GM19468 (cell line): ENCODE data around the gene SLC12A5.

Experiments
- ATAC-seq: cut with Tn5 transposase; IDR thresholded peaks from one replicate; pipeline ENCODE4 v1.9.1; 2021; ENCODE audit warnings: mild to moderate bottlenecking, moderate library complexity, moderate number of reproducible peaks; ENCODE audit not compliant: unreplicated experiment; ENCODE audit errors: extremely low read depth

SLC12A5 gene

DNA sequence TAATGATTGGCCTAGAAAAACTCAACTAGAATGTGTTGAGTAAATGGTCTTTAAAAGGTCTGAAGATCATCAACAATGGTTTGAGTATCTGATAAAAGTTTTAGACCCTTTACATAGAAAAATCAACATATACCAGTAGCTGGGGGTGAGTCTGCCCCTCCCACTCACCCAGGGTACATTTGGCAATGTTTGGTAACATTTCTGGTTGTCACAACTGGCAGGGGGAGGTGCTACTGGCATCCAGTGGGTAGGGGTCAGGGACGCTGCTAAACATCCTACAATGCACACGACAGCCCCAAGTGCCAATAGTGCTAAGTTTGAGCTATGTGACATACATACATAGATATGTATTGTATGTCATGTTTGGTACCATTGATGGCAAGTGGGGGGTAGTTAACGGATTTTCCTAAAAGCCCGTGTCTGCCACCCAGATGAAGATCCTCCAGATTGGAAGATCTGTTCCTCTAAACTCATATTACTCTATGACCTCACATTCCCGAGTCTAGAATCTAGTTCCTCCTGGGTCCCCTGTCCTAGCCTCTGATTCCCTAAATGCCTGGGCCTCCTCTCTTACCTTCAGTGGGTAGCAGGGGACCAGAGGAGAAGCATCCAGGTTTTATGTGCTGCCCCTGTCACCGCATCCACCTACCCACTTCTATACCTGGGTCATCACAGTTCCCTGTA, 22.9 kb upstream of the SLC12A5 start:
- ATAC-seq: no peak

DNA sequence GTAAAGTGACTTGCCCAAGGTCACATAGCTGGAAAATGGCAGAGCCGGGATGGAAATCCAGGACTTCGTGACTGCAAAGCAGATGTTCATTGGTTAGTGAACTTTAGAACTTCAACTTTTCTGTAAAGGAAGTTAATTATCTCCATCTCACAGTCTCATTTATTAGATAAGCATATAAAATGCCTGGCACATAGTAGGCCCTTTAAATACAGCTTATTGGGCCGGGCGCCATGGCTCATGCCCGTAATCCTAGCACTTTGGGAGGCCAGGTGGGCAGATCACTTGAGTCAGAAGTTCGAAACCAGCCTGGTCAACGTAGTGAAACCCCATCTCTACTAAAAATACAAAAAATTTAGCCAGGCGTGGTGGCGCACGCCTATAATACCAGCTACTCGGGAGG, 22.1 kb upstream of the SLC12A5 start:
- no peak for ATAC-seq

DNA sequence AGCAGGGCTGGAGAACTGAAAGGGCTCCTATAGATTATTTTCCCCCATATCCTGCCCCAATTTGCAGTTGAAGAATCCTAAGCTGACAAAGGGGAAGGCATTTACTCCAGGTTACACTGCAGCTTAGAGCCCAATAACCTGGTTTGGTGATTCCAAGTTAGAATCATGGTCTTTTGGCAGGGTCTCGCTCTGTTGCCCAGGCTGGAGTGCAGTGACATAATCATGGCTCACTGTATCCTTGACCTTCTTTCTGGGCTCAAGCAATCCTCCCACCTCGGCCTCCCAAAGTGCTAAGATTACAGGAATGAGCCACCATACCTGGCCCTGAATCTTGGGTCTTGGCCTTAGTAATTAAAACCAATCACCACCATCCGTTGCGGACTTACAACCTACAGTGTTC, 21.3 kb upstream of the SLC12A5 start:
- ATAC-seq: no peak

DNA sequence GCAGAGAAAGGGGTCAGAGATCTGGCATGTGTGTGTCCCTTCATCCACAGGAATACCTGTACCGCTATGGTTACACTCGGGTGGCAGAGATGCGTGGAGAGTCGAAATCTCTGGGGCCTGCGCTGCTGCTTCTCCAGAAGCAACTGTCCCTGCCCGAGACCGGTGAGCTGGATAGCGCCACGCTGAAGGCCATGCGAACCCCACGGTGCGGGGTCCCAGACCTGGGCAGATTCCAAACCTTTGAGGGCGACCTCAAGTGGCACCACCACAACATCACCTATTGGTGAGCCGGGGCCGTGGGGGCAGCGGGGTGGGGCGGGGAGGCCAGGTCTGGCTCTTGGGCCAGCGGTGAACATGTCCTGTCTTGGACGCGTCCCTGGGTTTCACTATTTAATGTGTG, 19.2 kb upstream of the SLC12A5 start:
- no peak for ATAC-seq

DNA sequence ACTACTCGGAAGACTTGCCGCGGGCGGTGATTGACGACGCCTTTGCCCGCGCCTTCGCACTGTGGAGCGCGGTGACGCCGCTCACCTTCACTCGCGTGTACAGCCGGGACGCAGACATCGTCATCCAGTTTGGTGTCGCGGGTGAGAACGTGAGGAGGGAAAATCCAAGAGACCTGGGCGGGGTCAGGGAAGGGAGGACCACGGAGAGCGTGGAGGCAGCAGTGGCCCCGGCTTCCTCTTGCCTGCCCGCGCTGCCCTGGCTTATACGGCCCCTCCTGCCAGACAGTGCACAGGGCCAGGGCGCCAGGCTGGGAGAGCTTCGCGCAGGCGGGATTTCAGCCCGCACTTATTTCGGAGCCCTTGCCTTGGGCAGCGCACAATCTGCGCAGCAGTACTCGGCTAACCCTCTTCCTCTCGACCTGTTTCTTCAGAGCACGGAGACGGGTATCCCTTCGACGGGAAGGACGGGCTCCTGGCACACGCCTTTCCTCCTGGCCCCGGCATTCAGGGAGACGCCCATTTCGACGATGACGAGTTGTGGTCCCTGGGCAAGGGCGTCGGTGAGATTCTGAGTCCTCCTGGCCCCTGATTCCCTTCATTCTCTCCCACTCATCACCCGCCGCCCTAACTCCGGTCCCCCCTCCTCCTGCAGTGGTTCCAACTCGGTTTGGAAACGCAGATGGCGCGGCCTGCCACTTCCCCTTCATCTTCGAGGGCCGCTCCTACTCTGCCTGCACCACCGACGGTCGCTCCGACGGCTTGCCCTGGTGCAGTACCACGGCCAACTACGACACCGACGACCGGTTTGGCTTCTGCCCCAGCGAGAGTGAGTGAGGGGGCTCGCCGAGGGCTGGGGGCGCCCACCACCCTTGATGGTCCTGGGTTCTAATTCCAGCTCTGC, 18.3 kb upstream of the SLC12A5 start:
- no peak for ATAC-seq

DNA sequence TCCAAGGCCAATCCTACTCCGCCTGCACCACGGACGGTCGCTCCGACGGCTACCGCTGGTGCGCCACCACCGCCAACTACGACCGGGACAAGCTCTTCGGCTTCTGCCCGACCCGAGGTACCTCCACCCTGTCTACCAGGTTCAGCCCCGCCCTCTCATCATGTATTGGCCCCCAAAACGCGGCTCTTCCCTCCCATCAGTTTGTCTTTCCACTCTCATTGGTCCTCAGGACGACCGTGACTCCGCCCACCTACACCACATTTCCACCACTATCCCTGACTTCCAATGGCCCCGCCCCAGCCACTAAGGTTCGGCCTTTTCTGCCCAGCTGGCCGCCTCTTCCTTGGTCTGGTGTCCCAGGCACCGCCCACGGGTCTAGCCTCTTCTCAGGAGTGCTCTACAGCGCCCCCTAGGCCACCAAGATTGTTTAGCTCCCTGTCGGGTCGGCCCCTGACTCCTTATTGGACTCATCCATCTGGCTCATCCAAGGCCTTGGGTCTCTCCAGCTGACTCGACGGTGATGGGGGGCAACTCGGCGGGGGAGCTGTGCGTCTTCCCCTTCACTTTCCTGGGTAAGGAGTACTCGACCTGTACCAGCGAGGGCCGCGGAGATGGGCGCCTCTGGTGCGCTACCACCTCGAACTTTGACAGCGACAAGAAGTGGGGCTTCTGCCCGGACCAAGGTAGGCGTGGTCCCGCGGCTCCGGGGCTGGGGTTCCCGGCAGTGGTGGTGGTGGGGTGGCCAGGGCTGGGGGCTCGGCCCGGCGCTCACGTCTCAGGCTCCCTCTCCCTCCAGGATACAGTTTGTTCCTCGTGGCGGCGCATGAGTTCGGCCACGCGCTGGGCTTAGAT, 17.2 kb upstream of the SLC12A5 start:
- no peak for ATAC-seq

DNA sequence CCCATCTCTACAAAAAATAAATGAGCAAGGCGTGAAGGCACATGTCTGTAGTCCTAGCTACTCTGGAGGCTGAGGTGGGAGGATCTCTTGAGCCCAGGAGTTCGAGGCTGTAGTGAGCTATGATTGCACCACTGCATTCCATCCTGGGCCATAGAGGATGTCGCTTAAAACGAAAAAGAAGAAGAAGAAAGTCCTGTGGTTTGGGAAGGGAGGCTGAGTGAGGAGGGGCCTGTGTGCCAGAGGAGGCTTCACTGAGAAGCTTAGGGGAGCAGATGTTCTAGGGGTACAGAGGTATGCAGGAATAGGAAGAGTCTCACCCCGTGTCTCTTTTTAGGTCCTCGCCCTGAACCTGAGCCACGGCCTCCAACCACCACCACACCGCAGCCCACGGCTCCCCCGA, 16.1 kb upstream of the SLC12A5 start:
- no peak for ATAC-seq

DNA sequence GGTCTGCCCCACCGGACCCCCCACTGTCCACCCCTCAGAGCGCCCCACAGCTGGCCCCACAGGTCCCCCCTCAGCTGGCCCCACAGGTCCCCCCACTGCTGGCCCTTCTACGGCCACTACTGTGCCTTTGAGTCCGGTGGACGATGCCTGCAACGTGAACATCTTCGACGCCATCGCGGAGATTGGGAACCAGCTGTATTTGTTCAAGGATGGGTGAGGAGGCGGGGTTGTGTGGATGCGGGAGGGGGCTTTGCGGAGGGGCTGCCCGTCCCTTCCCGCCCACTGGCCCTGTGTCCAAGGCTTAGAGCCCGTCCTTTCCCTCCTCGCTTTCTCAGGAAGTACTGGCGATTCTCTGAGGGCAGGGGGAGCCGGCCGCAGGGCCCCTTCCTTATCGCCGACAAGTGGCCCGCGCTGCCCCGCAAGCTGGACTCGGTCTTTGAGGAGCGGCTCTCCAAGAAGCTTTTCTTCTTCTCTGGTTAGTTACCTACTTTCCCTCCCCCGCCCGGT, 15.6 kb upstream of the SLC12A5 start:
- no peak for ATAC-seq

DNA sequence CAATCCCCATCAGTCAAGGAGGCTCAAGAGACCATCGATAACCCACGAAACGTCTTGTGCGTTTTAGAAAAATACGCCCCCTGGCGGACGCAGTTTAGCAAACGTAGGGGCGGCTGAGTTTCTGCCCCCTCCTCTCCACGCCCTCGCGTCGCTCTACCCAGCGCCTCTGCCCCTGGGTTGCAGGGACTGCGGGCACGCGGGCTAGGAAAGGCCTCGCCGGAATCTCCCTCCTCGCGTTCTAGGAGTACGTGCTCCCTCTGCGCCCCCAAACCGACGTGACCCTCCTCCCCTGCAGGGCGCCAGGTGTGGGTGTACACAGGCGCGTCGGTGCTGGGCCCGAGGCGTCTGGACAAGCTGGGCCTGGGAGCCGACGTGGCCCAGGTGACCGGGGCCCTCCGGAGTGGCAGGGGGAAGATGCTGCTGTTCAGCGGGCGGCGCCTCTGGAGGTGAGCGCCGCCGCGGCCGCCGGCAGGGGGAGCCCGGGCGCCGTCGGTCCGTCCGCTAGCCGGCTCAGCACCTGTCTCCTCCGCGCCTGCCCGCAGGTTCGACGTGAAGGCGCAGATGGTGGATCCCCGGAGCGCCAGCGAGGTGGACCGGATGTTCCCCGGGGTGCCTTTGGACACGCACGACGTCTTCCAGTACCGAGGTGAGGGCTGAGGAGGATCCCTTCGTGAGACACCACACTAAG, 15.0 kb upstream of the SLC12A5 start:
- ATAC-seq: no peak

DNA sequence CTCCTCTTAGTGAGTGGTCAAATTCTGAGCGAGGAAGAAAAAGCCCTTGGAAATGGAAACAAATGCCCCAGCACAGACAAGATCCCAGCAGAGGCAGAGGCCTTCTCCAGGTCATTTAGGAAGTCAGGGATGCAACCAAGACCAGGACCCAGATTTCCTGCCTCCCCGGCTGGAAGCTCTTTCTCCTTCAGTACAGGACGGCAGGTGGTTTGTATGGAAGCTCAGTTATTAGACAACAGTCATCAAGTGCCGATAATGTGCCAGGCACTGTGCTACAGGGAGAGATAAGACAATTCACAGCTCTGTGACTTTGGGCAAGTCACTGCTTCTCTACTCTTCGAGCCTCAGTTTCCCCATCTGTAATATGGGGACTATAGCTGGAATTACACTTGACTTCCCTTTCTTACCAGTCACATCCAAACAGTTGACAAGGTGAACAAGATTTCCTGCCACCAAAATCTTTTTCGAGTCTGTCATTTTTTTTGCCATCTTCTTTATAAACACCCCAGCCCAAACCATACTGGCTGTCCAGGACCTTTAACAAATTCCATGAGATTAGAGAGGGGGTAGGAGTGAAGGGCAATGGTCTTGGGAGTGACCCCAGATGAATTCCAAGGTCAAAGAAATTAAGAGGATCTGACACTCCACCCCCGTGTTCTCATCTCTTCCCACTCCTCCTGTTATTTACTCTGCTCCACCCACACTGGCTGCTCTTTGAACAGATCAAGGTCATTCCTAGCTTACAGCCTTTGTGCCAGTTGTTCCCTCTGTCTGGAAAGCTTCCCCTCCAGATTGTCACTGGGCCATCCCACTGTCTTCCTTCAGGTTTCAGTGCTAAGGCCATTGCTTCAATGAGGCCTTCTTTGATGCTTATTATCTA, 14.3 kb upstream of the SLC12A5 start:
- ATAC-seq: no peak

DNA sequence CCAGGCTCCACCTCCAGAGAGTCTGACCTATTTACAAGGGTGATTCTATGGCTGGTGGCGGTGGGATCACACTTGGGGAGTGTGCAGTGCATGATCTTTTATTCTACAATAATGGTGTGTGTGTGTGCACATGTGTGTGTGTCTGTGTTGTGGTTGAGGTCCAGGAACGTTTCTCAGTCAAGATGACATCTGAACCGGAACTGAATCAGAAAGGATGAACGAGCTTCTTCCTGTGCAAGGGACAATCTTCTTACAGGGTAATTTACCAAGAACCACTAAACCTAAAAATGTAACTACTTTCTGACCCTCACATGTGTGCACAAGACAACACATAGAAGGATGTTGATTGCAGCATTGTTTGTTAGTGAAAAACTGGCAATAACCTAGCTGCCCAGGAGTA, 11.7 kb upstream of the SLC12A5 start:
- ATAC-seq: no peak

DNA sequence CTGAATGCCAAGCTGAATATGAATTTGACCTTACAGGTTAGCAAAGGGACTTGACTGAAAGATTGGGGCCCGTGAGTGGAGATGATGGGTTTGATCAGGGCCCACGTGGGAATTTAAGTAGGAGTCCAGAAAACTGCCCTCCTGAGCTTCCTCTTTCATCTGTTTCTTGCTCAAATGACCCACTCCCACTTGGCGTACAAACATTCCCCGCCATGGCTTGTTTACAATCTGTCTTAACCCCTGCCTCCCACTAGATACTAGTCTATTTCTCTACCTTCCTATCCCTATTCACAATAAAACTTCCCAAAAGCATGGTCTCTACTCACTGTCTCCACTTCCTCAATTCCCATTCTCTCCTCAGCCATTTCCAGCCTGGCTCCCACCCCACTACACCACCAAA, 10.9 kb upstream of the SLC12A5 start:
- ATAC-seq: no peak

DNA sequence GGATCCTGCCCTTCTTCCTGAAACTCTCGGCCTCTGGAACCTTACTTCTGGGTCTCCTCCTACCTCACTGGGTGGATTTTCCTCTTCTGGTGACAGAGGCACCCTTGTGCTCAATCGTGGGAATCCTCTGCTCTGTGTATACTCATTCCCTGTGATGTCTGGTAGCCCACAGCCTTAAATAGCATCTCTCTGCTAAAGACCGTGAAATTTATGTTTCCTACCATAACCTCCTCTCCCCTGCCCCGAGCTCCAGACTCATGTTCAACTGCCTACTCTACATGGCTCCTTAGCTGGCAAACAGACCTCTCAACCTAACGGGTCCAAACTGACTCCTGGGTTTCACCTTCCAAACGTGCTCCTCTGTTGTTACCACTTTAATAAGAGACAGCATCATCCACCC, 10.4 kb upstream of the SLC12A5 start:
- ATAC-seq: no peak

DNA sequence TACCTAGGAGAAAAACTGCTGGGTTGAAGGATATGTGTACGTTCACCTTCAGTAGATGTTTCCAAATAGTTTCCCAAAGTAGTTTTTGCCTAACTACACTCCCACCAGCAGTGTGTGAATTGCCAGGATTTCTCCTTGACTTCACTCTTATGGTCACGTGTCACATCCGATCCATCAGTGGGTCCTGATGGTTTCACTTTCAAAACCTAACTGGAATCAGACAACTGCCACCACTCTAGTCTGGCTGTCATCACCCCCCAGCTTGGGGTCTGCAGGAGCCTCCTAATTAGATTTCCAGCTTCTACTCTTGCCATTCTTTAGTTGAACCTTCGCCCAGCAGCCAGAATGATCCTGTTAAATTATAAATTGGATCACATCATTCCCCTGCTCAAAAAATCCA, 8.5 kb upstream of the SLC12A5 start:
- no peak for ATAC-seq

DNA sequence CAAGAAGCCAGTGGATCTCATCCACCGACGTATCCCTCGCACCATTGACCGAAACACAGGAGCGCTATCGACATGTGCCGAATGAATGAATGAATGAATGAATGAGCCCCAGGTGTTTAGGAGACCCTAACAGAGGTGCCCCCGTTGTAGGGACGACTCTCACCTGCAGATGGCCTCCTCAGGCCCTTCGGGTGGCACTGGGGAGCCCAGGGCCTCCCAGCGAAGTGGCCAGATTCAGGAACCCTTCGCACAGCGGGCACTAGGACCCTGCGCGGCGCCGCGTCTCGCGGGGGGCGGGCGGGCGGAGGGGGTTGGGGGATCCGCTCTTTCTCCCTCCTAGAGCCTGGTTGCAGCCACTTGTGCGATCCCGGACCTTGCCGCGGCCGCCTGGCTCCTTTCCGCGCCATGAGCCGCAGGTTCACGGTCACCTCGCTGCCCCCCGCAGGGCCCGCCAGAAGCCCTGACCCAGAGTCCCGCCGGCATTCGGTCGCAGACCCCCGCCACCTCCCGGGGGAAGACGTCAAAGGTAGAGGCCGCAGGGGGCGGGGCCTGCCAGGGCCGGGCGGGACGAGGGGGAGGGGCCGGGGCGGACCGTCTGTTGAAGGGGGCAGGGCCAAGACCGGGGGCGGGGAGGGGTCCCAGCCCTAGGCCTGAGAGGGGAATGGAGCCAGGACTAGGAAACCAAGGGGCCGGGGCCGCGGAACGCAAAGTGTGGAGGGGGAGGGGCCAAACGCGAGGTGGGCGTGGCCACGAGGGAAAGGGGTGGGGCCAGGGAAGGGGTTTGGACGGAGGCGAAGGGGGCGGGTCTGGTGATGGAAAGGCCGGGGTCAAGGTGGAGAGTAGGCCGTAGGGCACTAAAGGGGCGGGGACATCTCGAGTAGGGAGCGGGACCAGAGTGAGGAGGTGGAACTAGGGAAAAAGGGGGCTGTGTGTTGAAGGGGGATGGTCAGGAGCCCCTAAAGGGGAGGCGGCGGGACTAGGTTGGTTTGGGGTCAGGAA, 7.4 kb upstream of the SLC12A5 start:
- ATAC-seq: no peak

DNA sequence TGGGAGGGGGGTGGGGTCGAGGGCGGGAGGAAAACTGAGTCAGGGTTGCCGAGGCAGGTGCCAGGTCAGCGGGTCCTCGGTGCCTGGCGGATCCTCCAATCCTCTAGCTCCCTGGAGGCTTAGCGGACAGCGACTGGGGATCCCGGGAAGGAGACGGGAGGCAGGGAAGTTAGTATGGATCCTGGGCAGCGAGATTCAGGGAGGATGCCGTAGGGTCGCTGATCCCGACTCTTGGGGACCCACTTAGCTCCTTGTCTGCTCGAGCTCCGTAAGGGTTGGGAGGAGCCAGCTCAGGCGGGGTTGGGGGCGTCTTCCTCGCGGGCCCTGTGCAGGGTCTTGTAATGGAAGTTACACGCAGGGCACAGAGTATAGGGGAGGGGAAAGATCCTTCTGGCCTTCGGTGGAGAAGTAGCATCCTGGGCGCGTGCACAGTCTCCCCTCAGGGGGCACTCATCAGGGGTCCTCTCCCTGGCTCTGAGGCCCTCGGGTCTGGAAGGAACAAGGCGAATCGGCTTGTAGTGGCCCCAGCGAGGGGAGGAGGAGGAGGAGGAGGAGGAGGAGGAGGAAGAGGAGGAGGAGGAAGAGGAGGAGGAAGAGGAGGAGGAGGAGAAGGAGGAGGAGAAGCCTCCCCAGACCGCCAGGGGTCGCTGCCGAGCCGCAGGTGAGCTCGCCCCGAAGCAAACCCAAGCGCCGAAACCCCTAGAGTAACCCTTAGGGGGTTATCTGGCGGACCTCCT, 6.4 kb upstream of the SLC12A5 start:
- no peak for ATAC-seq

DNA sequence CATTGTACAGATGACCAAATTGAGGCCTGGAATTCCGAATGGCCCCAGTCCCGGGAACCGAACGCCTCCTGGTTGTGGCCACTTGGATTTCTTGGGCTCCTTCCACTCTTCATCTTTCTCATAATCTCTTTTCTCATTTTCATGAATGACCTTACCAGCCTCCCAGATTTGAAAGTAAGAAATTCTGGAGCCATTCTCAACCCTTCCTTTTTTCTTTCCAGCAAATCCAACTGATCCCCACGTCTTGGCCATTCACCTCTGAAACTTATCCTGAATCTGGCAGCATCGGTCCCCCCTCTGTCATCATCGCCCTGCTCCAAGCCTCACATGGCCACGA, 5.9 kb upstream of the SLC12A5 start:
- ATAC-seq: no peak
